H9 (cell line): Measurements from ENCODE around the gene MBOAT2. TPM values are rescaled to one million over a fixed set of nuclear protein-coding genes. Genes with fewer than 3 reads are reported as not detected.

Experiments used
- DNase-seq: peaks from one replicate; pipeline ENCODE4 v3.0.0-alpha.2; 2017
- H2AFZ ChIP-seq: one replicate; pipeline ENCODE4 v1.6.1; 2013; ENCODE audit warnings: mild to moderate bottlenecking, low read length, control low read depth, moderate library complexity
- H2AK5ac ChIP-seq: 2 replicates; pipeline ENCODE4 v1.6.1; 2013; ENCODE audit warnings: low read length, control low read depth, mixed read lengths; ENCODE audit not compliant: insufficient read length
- H2BK120ac ChIP-seq: one replicate; pipeline ENCODE4 v1.6.1; 2013; ENCODE audit warnings: low read depth, mild to moderate bottlenecking, low read length, control low read depth, inconsistent platforms; ENCODE audit not compliant: poor library complexity, severe bottlenecking
- H2BK12ac ChIP-seq: 2 replicates; pipeline ENCODE4 v1.6.1; 2013; ENCODE audit warnings: low read length, control low read depth, mixed read lengths, low read depth; ENCODE audit not compliant: insufficient read length
- H2BK15ac ChIP-seq: 2 replicates; pipeline ENCODE4 v1.6.1; 2013; ENCODE audit warnings: low read depth, low read length, control low read depth
- H2BK20ac ChIP-seq: one replicate; pipeline ENCODE4 v1.6.1; 2013; ENCODE audit warnings: low read depth, mild to moderate bottlenecking, low read length, control low read depth, inconsistent platforms; ENCODE audit not compliant: poor library complexity, severe bottlenecking
- H2BK5ac ChIP-seq: 2 replicates; pipeline ENCODE4 v1.6.1; 2013; ENCODE audit warnings: low read length, control low read depth, mixed read lengths; ENCODE audit not compliant: insufficient read length
- H3K14ac ChIP-seq: 2 replicates; pipeline ENCODE4 v1.6.1; 2013; ENCODE audit warnings: low read length, control low read depth; ENCODE audit not compliant: insufficient read depth
- H3K18ac ChIP-seq: 2 replicates; pipeline ENCODE4 v1.6.1; 2013; ENCODE audit warnings: low read depth, mild to moderate bottlenecking, mixed read lengths, low read length, control low read depth; ENCODE audit not compliant: insufficient read length
- H3K23ac ChIP-seq: 2 replicates; pipeline ENCODE4 v1.6.1; 2013; ENCODE audit warnings: low read length, control low read depth, mixed read lengths, low read depth; ENCODE audit not compliant: insufficient read length
- H3K23me2 ChIP-seq: 2 replicates; pipeline ENCODE4 v1.6.1; 2013; ENCODE audit warnings: low read depth, mild to moderate bottlenecking, mixed read lengths, low read length, control low read depth; ENCODE audit not compliant: insufficient read length, poor library complexity, severe bottlenecking
- H3K27ac ChIP-seq: 2 replicates; pipeline ENCODE4 v1.5.1; 2013; ENCODE audit warnings: low read length, control low read depth, mixed read lengths, low read depth; ENCODE audit not compliant: insufficient read length
- H3K27me3 ChIP-seq: 2 replicates; pipeline ENCODE4 v1.6.1; 2013; ENCODE audit warnings: low read length, control low read depth, inconsistent platforms; ENCODE audit not compliant: insufficient read depth
- H3K4ac ChIP-seq: 2 replicates; pipeline ENCODE4 v1.6.1; 2013; ENCODE audit warnings: low read depth, mild to moderate bottlenecking, control low read depth, inconsistent platforms, low read length, moderate library complexity
- H3K4me1 ChIP-seq: 2 replicates; pipeline ENCODE4 v1.6.1; 2013; ENCODE audit warnings: low read length, control low read depth, inconsistent platforms; ENCODE audit not compliant: insufficient read depth
- H3K4me2 ChIP-seq: 2 replicates; pipeline ENCODE4 v1.6.1; 2013; ENCODE audit warnings: low read length, control low read depth, mixed read lengths; ENCODE audit not compliant: insufficient read length, insufficient read depth
- H3K56ac ChIP-seq: 2 replicates; pipeline ENCODE4 v1.6.1; 2013; ENCODE audit warnings: low read depth, mild to moderate bottlenecking, mixed read lengths, low read length, control low read depth; ENCODE audit not compliant: insufficient read length
- H3K79me1 ChIP-seq: 2 replicates; pipeline ENCODE4 v1.6.1; 2013; ENCODE audit warnings: low read depth, mild to moderate bottlenecking, moderate library complexity, low read length, control low read depth, inconsistent platforms; ENCODE audit not compliant: insufficient read depth, poor library complexity, severe bottlenecking
- H3K79me2 ChIP-seq: 2 replicates; pipeline ENCODE4 v1.6.1; 2013; ENCODE audit warnings: low read length, control low read depth, inconsistent platforms; ENCODE audit not compliant: insufficient read depth
- H3K9ac ChIP-seq: 2 replicates; pipeline ENCODE4 v1.6.1; 2013; ENCODE audit warnings: low read length, control low read depth, mixed read lengths; ENCODE audit not compliant: insufficient read length; ENCODE audit errors: extremely low read depth
- H3K9me3 ChIP-seq: one replicate; pipeline ENCODE4 v1.6.1; 2013; ENCODE audit warnings: low read depth, low read length, inconsistent platforms; ENCODE audit not compliant: control insufficient read depth
- H3T11ph ChIP-seq: one replicate; pipeline ENCODE4 v1.6.1; 2013; ENCODE audit warnings: mild to moderate bottlenecking, low read length, control low read depth, inconsistent platforms
- H4K20me1 ChIP-seq: one replicate; pipeline ENCODE4 v1.6.1; 2013; ENCODE audit not compliant: control insufficient read depth, insufficient read length, insufficient read depth
- H4K5ac ChIP-seq: 2 replicates; pipeline ENCODE4 v1.6.1; 2013; ENCODE audit warnings: low read depth, mild to moderate bottlenecking, mixed read lengths, low read length, control low read depth; ENCODE audit not compliant: insufficient read length
- H4K8ac ChIP-seq: replicated peaks from 2 replicates; pipeline ENCODE4 v1.6.1; 2013; ENCODE audit warnings: low read length, control low read depth, mixed read lengths, low read depth; ENCODE audit not compliant: insufficient read length
- H4K91ac ChIP-seq: 2 replicates; pipeline ENCODE4 v1.6.1; 2013; ENCODE audit warnings: low read depth, mild to moderate bottlenecking, moderate library complexity, mixed read lengths, low read length, control low read depth; ENCODE audit not compliant: insufficient read length
- H3K27ac Mint-ChIP-seq, 3 experiments: 2 replicates in 2 of 3; 3 replicates in 1 of 3; pipeline ENCODE4 v1.8.0; 2020 to 2021; ENCODE audit warnings: mixed read lengths in 3 of 3, mild to moderate bottlenecking in 1 of 3, moderate library complexity in 1 of 3
- H3K27me3 Mint-ChIP-seq: 2 replicates; pipeline ENCODE4 v1.8.0; 2021; ENCODE audit warnings: low read depth, mild to moderate bottlenecking, moderate library complexity, mixed read lengths
- H3K36me3 Mint-ChIP-seq, 3 experiments: 2 replicates in 2 of 3; 3 replicates in 1 of 3; pipeline ENCODE4 v1.8.0; 2020 to 2021; ENCODE audit warnings: low read depth in 3 of 3, mixed read lengths in 3 of 3; ENCODE audit not compliant: insufficient read depth in 1 of 3
- H3K4me1 Mint-ChIP-seq, 2 experiments: 2 replicates each; pipeline ENCODE4 v1.8.0; 2020; ENCODE audit warnings: mixed read lengths in 2 of 2
- H3K4me3 Mint-ChIP-seq, 2 experiments: 2 replicates in 1 of 2; 3 replicates in 1 of 2; pipeline ENCODE4 v1.8.0; 2020 to 2021; ENCODE audit warnings: mild to moderate bottlenecking in 2 of 2, mixed read lengths in 2 of 2, moderate library complexity in 1 of 2
- H3K9me3 Mint-ChIP-seq, 2 experiments: 2 replicates in 1 of 2; 3 replicates in 1 of 2; pipeline ENCODE4 v1.8.0; 2020; ENCODE audit warnings: mild to moderate bottlenecking in 2 of 2, mixed read lengths in 2 of 2, moderate library complexity in 1 of 2
- CTCF ChIP-seq: fragments of 200-600 bp; sonication (generic); conservative IDR thresholded peaks from 3 replicates; pipeline ENCODE4 v1.8.0; 2021; ENCODE audit warnings: antibody characterized with exemption, mild to moderate bottlenecking
- WGBS: extraction: QIAGEN DNeasy Blood & Tissue Kit; methylation state at CpG from one replicate; pipeline ENCODE4 v1.1.7; 2013; ENCODE audit warnings: missing lambda C conversion rate, low lambda C conversion rate, mixed read lengths; ENCODE audit not compliant: insufficient read length; ENCODE audit errors: extremely low coverage; 5-methylcytosine and 5-hydroxymethylcytosine counted together
- total RNA-seq: library from RNA; stranded (reverse); gene quantifications from 2 replicates; pipeline ENCODE4 v1.2.1, GENCODE V29; 2021

The MBOAT2 gene
- total RNA-seq, 1 experiment from 2014 or later = 20.2 TPM

GRCh38 chr2:8850845-8851487 lies 152.5 kb downstream of the MBOAT2 start:
- no peaks in the 10 kb centered on the region for H3K79me2 ChIP-seq
- TF ChIP-seq CTCF = no peak
- no peak overlapping the region for H4K8ac ChIP-seq
- peaks cover 0 to 3% (median 0%) of the 10 kb centered on the region in 3 experiments; a peak in 2 of 7 replicates for H3K36me3 Mint-ChIP-seq
- H2BK12ac ChIP-seq = no peak overlapping the region
- H3K18ac ChIP-seq = no peak overlapping the region
- no peak overlapping the region for H2AK5ac ChIP-seq
- no peak overlapping the region for H2BK15ac ChIP-seq
- H3T11ph ChIP-seq = no peak overlapping the region
- WGBS = no CpG with 5 or more reads among the region's 8 CpGs
- H3K4me1 Mint-ChIP-seq = peaks cover 6 to 11% of the 10 kb centered on the region in 2 experiments
- no peak overlapping the region for H3K4ac ChIP-seq
- no peak overlapping the region for H3K9ac ChIP-seq
- no peaks in the 10 kb centered on the region for H3K9me3 Mint-ChIP-seq
- no peaks in the 10 kb centered on the region for H4K20me1 ChIP-seq
- no peak overlapping the region for H3K56ac ChIP-seq
- no peaks in the 10 kb centered on the region; the same call in none of the 2 replicates for H3K27me3 Mint-ChIP-seq
- no peak overlapping the region for H3K4me3 Mint-ChIP-seq
- H3K4me1 ChIP-seq = no peaks in the 10 kb centered on the region
- no peak overlapping the region for H3K27ac Mint-ChIP-seq
- H2BK20ac ChIP-seq = no peak overlapping the region
- H2BK5ac ChIP-seq = no peak overlapping the region
- H4K91ac ChIP-seq = no peak overlapping the region
- H3K14ac ChIP-seq = no peak overlapping the region
- no peak overlapping the region for H3K4me2 ChIP-seq
- no peak overlapping the region for H3K23ac ChIP-seq
- no peaks in the 10 kb centered on the region for H3K9me3 ChIP-seq
- DNase-seq = no peak
- no peak overlapping the region for H2AFZ ChIP-seq
- H3K79me1 ChIP-seq = no peaks in the 10 kb centered on the region
- H2BK120ac ChIP-seq = no peak overlapping the region
- no peak overlapping the region for H4K5ac ChIP-seq
- H3K27ac ChIP-seq = no peak overlapping the region
- no peaks in the 10 kb centered on the region for H3K27me3 ChIP-seq
- H3K23me2 ChIP-seq = no peaks in the 10 kb centered on the region
